A673 (cell line): Measurements from ENCODE around the gene NTSR2.

ENCODE experiments used
- EZH2 ChIP-seq: fragments of 200-600 bp; sonication (generic); IDR thresholded peaks from 2 replicates; pipeline ENCODE4 v1.6.1; 2017; ENCODE audit warnings: borderline replicate concordance, low read depth, mild to moderate bottlenecking, mixed read lengths, antibody characterized with exemption, low read length; ENCODE audit not compliant: poor library complexity, severe bottlenecking
- TF ChIP-seq, protein P1 (sequence below): fragments of 300-800, 200-600 bp; sonication (generic); conservative IDR thresholded peaks from 2 replicates; pipeline ENCODE4 v1.5.1; 2017; ENCODE audit warnings: low read depth, mild to moderate bottlenecking, antibody characterized with exemption, low read length, moderate library complexity, mixed read lengths

DNA sequence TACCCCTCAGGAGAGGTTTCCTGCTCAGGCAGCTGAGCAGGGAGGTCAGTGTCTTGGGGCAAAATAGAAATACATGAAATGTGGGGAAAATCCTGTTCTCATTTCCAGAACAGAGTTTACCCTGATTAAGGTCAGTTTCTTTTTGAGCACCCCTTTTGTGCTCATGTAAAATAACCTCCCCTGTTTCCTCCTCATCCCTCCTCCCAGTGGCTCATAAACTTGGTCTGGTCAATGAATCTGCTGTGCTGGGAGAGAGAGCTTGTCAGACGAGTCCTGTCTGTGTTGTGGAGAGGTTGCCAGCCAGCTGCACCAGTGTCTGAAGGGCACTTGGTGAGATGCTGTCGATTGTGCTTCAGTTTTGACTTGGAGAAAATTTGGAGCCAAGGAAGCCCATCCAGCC is 48.6 kb downstream of the NTSR2 start:
- TF ChIP-seq, protein P1, sequence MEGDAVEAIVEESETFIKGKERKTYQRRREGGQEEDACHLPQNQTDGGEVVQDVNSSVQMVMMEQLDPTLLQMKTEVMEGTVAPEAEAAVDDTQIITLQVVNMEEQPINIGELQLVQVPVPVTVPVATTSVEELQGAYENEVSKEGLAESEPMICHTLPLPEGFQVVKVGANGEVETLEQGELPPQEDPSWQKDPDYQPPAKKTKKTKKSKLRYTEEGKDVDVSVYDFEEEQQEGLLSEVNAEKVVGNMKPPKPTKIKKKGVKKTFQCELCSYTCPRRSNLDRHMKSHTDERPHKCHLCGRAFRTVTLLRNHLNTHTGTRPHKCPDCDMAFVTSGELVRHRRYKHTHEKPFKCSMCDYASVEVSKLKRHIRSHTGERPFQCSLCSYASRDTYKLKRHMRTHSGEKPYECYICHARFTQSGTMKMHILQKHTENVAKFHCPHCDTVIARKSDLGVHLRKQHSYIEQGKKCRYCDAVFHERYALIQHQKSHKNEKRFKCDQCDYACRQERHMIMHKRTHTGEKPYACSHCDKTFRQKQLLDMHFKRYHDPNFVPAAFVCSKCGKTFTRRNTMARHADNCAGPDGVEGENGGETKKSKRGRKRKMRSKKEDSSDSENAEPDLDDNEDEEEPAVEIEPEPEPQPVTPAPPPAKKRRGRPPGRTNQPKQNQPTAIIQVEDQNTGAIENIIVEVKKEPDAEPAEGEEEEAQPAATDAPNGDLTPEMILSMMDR, result no peak
- no peak for TF ChIP-seq EZH2
